Gastroesophageal sphincter (tissue), 4 donors: Measurements from ENCODE around the gene TCP11. TPM values are rescaled to one million over a fixed set of nuclear protein-coding genes. Genes with fewer than 3 reads are reported as not detected.
"Not testable (repeated sequence)": the region's sequence is repeated elsewhere in the genome, so short reads cannot be mapped to it uniquely, and the experiment has no call there.

Experiments
- ATAC-seq: fragments of 150-250 bp; one replicate; pipeline ENCODE4 v1.9.1; 2016; ENCODE audit warnings: mild to moderate bottlenecking, moderate library complexity
- H3K27ac ChIP-seq, 4 donors: fragments of 200-600 bp; sonication (generic) in 3 of 4; 1 replicate in 3 of 4; 2 replicates in 1 of 4; pipeline ENCODE4 v1.5.1; 2016 to 2019
- H3K27me3 ChIP-seq: fragments of 200-600 bp; sonication (generic); one replicate; pipeline ENCODE4 v1.5.1; 2019
- H3K36me3 ChIP-seq, 2 donors: fragments of 200-600 bp; sonication (generic); one replicate each; pipeline ENCODE4 v1.5.1; 2019; ENCODE audit warnings: control low read depth in 1 of 2
- H3K4me1 ChIP-seq, 3 donors: fragments of 200-600 bp; sonication (generic); 1 replicate in 2 of 3; 2 replicates in 1 of 3; pipeline ENCODE4 v1.5.1; 2016 to 2019; ENCODE audit warnings: control low read depth in 2 of 3
- H3K4me3 ChIP-seq, 2 donors: fragments of 200-600 bp; sonication (generic); one replicate each; pipeline ENCODE4 v1.5.1; 2019; ENCODE audit warnings: mild to moderate bottlenecking in 1 of 2, moderate library complexity in 1 of 2
- H3K9me3 ChIP-seq, 3 donors: fragments of 200-600 bp; sonication (generic); one replicate each; pipeline ENCODE4 v1.5.1; 2017 to 2019; ENCODE audit warnings: control low read depth in 2 of 3
- CTCF ChIP-seq, 4 experiments: fragments of 200-600 bp in 2 of 4; fragments of 450-650 bp in 2 of 4; sonication (generic) in 1 of 4; IDR thresholded peaks; one replicate each; pipeline ENCODE4 v1.5.1; 2017 to 2019; ENCODE audit warnings: antibody characterized with exemption in 4 of 4, mild to moderate bottlenecking in 2 of 4, moderate library complexity in 2 of 4
- EP300 ChIP-seq: sonication (generic); formaldehyde crosslinking; IDR thresholded peaks from one replicate; pipeline ENCODE4 v1.6.1; 2017; ENCODE audit warnings: antibody characterized with exemption, mild to moderate bottlenecking
- POLR2A ChIP-seq, 2 donors: fragments of 450-650 bp; IDR thresholded peaks; one replicate each; pipeline ENCODE4 v1.6.1; 2017; ENCODE audit warnings: antibody characterized with exemption in 2 of 2, mild to moderate bottlenecking in 2 of 2, moderate library complexity in 1 of 2
- POLR2AphosphoS5 ChIP-seq: sonication (generic); formaldehyde crosslinking; IDR thresholded peaks from one replicate; pipeline ENCODE4 v1.6.1; 2017; ENCODE audit warnings: antibody characterized with exemption
- WGBS, 2 donors: methylation state at CpG; one replicate each; pipeline ENCODE4 v1.1.5; 2018; ENCODE audit warnings: low coverage in 1 of 2; 5-methylcytosine and 5-hydroxymethylcytosine counted together
- total RNA-seq, 4 donors: library from RNA; depleted of rRNA; stranded (reverse); fragments of >200 nt; gene quantifications; one replicate each; pipeline ENCODE4 v1.1.0, GENCODE V29; 2016

Gene TCP11
- total RNA-seq, 4 donors from 2014 or later: 0.77 TPM; not detected in 3

GRCh38 chr6:35124356-35124755 is 16.8 kb downstream of the TCP11 start:
- Histone ChIP-seq H3K27me3 (no peaks in the 10 kb centered on the region), H3K27ac (no peak overlapping the region), H3K4me1 (no peaks in the 10 kb centered on the region), H3K4me3 (no peak overlapping the region), H3K9me3 (no peaks in the 10 kb centered on the region), H3K36me3 (no peaks in the 10 kb centered on the region)
- no peak for ATAC-seq
- WGBS, 2 donors: 89 to 100% methylated on average over 1 of the region's 1 CpG
- no peak for TF ChIP-seq EP300
- no peak for TF ChIP-seq POLR2A (IDR thresholded peaks at IDR 0.05)
- TF ChIP-seq POLR2AphosphoS5: no peak
- TF ChIP-seq CTCF (IDR thresholded peaks at IDR 0.05): no peak

- Histone ChIP-seq H3K36me3 (no peaks in the 10 kb centered on the region), H3K4me3 (no peak overlapping the region), H3K27me3 (no peaks in the 10 kb centered on the region), H3K4me1 (no peaks in the 10 kb centered on the region), H3K9me3 (no peaks in the 10 kb centered on the region), H3K27ac (no peak overlapping the region)
- TF ChIP-seq POLR2AphosphoS5: no peak
- no peak for TF ChIP-seq EP300
- TF ChIP-seq POLR2A (IDR thresholded peaks at IDR 0.05): no peak
- no peak for TF ChIP-seq CTCF (IDR thresholded peaks at IDR 0.05)
- WGBS, 2 donors: 58 to 68% methylated on average over 2 of the region's 2 CpGs
- no peak for ATAC-seq
Observed at GRCh38 chr6:35120746-35121145, 20.4 kb downstream of the TCP11 start.

DNA sequence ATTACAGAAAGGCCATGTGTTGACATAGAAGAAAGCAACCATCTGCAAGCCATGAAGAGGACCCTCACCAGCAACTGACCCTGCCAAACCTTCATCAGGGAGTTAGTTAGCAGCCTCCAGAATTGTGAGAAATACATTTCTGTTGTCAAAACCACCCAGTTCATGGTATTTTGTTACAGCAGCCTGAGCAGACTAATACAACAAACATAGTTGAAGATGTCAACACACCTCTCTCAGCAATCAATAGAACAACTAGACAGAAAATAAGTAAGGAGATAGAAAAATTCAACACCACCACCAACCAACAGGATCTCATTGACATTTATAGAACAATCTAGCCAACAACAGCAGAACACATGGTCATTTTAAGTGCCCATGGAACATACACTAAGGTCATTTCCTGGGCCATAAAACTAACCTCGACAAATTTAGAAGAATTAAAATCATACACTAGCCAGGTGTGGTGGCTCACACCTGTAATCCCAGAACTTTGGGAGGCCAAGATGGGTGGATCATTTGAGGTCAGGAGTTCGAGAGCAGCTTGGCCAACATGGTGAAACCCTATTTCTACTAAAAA is 32.7 kb downstream of the TCP11 start:
- Histone ChIP-seq H3K4me1 (no peaks in the 10 kb centered on the region), H3K27ac (no peak overlapping the region), H3K27me3 (no peaks in the 10 kb centered on the region), H3K9me3 (no peaks in the 10 kb centered on the region), H3K4me3 (no peak overlapping the region), H3K36me3 (no peaks in the 10 kb centered on the region)
- ATAC-seq: no peak
- TF ChIP-seq CTCF (IDR thresholded peaks at IDR 0.05): no peak
- TF ChIP-seq POLR2A (IDR thresholded peaks at IDR 0.05): no peak
- no peak for TF ChIP-seq POLR2AphosphoS5
- no peak for TF ChIP-seq EP300
- 83 to 92% methylated on average over 1 to 2 of the region's 2 CpGs for WGBS, 2 donors

- 53 to 55% methylated on average over 2 of the region's 5 CpGs for WGBS, 2 donors
- H3K9me3 ChIP-seq, ATAC-seq, H3K4me1 ChIP-seq, H3K4me3 ChIP-seq, H3K36me3 ChIP-seq, H3K27me3 ChIP-seq, H3K27ac ChIP-seq: not testable (repeated sequence)
Observed at GRCh38 chr6:35107761-35108160, 33.4 kb downstream of the TCP11 start.

DNA sequence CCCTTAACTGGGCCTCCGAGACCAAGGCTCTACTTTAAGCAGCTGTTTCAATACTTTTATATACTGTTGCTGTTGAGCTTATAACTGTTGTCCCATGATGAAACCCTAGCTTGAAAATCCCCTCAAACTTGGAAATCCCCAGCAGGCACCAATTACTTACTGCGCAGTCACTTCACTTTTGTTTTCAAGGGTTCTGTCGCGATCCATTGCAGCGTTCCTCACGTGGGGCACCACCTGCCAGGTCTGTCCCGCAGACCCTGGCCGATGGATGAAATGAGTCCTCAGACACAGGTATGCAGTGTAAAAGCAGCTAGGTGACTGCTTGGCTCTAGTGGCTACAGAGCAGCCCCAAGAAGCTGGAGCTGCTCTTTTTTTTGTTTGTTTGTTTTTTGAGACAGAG is 33.9 kb downstream of the TCP11 start:
- WGBS, 2 donors: 40 to 82% methylated on average over 1 to 7 of the region's 8 CpGs
- H3K36me3 ChIP-seq, H3K9me3 ChIP-seq, H3K27me3 ChIP-seq, ATAC-seq, H3K4me3 ChIP-seq, H3K27ac ChIP-seq, H3K4me1 ChIP-seq: not testable (repeated sequence)

DNA sequence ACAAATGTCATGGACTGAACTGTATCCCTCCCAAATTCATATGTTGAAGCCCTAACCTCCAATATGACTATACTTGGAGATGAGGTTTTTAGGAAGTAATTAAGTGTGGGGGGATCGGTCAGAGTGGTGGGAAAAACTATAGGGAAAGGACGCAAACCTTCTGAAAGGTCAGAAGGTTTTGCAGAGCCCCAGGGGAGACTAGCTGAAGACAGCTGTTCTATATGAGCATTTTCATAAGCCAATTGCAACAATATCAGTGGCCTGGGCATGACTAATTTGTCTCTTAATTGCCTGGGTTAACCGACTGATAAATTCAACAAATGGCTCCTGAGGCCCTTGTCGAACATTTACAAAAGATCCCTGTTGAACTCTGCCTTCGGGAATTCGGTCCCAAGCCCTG is 35.1 kb downstream of the TCP11 start:
- H3K27me3 ChIP-seq, H3K9me3 ChIP-seq, H3K4me3 ChIP-seq, H3K36me3 ChIP-seq, H3K27ac ChIP-seq, H3K4me1 ChIP-seq, ATAC-seq: not testable (repeated sequence)
- 69 to 81% methylated on average over 4 to 6 of the region's 6 CpGs for WGBS, 2 donors

DNA sequence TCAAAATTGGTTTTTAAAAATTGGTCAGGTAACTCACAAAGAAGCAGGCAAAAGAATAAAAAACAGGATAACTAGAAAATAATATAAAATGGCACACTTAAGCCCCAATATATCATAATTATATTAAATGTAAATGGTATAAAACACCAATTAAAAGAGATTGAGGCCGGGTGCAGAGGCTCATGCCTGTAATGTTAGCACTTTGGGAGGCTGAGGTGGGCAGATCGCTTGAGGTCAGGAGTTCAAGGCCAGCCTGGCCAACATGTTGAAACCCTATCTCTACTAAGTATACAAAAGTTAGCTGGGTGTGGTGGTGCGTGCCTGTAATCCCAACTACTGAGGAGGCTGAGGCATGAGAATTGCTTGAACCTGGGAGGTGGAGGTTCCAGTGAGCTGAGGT is 36.1 kb downstream of the TCP11 start:
- 80 to 92% methylated on average over 1 to 3 of the region's 3 CpGs for WGBS, 2 donors
- Histone ChIP-seq H3K27ac (no peak overlapping the region), H3K9me3 (no peaks in the 10 kb centered on the region), H3K4me3 (no peak overlapping the region), H3K4me1 (no peaks in the 10 kb centered on the region), H3K36me3 (no peaks in the 10 kb centered on the region), H3K27me3 (no peaks in the 10 kb centered on the region)
- no peak for ATAC-seq
- TF ChIP-seq POLR2AphosphoS5 (no peak), EP300 (no peak), POLR2A (IDR thresholded peaks at IDR 0.05) (no peak), CTCF (IDR thresholded peaks at IDR 0.05) (no peak)
